ENCODE data around the gene VEGFB.

Gene VEGFB

GRCh38 chr11:64247729-64248531 lies 13.5 kb downstream of the VEGFB start:
- DNase-seq: peak; percentile 2

GRCh38 chr11:64248578-64248977 lies 14.2 kb downstream of the VEGFB start:
- no peak for DNase-seq

GRCh38 chr11:64249038-64249437 lies 14.7 kb downstream of the VEGFB start:
- DNase-seq: no peak

GRCh38 chr11:64249563-64250414 lies 15.4 kb downstream of the VEGFB start:
- peak; percentile 6 for DNase-seq

- DNase-seq: peak; percentile 59
These were observed 16.1 kb downstream of the VEGFB start for GRCh38 chr11:64250415-64251015.

- peak; percentile 81 for DNase-seq
These were observed 16.8 kb downstream of the VEGFB start, which contains the start of gene PLCB3 for GRCh38 chr11:64251016-64251752. Gene PLCB3, plus strand, starts transcription at chr11:64251530. Its CDS starts 120 bp downstream, at chr11:64251650.

- no peak for DNase-seq
These were observed 17.3 kb downstream of the VEGFB start for GRCh38 chr11:64251753-64252002.

- DNase-seq: peak; percentile 47
These were observed 17.9 kb downstream of the VEGFB start for GRCh38 chr11:64252003-64252872.

GRCh38 chr11:64253043-64253442 lies 18.7 kb downstream of the VEGFB start:
- DNase-seq: peak; percentile 2

GRCh38 chr11:64253481-64253880 lies 19.1 kb downstream of the VEGFB start:
- peak; percentile 2 for DNase-seq

- no peak for DNase-seq
These were observed 19.9 kb downstream of the VEGFB start for GRCh38 chr11:64254326-64254725.

GRCh38 chr11:64255135-64256128 lies 21.0 kb downstream of the VEGFB start:
- no peak for DNase-seq

GRCh38 chr11:64256300-64256699 lies 21.9 kb downstream of the VEGFB start:
- peak; percentile 3 for DNase-seq

GRCh38 chr11:64258356-64258755 lies 24.0 kb downstream of the VEGFB start:
- DNase-seq: no peak

- no peak for DNase-seq
These were observed 24.7 kb downstream of the VEGFB start for GRCh38 chr11:64258946-64259532.

GRCh38 chr11:64259533-64260067 lies 25.2 kb downstream of the VEGFB start:
- DNase-seq: no peak

- DNase-seq: no peak
These were observed 25.8 kb downstream of the VEGFB start for GRCh38 chr11:64260147-64260708.

GRCh38 chr11:64261556-64262080 lies 27.2 kb downstream of the VEGFB start:
- no peak for DNase-seq

GRCh38 chr11:64262271-64263002 lies 28.1 kb downstream of the VEGFB start:
- no peak for DNase-seq

All from RPMI8226 (cell line).